CD14-positive monocyte (primary cell): ENCODE measurements around the gene SETD1B. TPM values are rescaled to one million over a fixed set of nuclear protein-coding genes. Genes with fewer than 3 reads are reported as not detected.
A peak's percentile ranks its signal among the peaks of the same experiment; 100 is the strongest.

Source experiments
- DNase-seq, 3 donors: peaks; one replicate each; pipeline ENCODE4 v3.0.0-alpha.2; 2011 to 2022
- H2AFZ ChIP-seq: 2 replicates; pipeline ENCODE4 v1.6.0; 2012; ENCODE audit warnings: mild to moderate bottlenecking, low read depth, low read length, inconsistent platforms; ENCODE audit not compliant: insufficient read depth, poor library complexity, severe bottlenecking
- H3K27ac ChIP-seq, 2 donors: 1 replicate in 1 of 2; 2 replicates in 1 of 2; pipeline ENCODE4 v1.5.1; 2012 to 2013; ENCODE audit warnings: low read length in 2 of 2, control low read depth in 1 of 2, inconsistent platforms in 1 of 2, low read depth in 1 of 2, mild to moderate bottlenecking in 1 of 2
- H3K27me3 ChIP-seq, 2 donors: one replicate each; pipeline versions ENCODE4 v1.6.0 to v1.6.1; 2011 to 2013; ENCODE audit warnings: low read length in 2 of 2; ENCODE audit not compliant: control insufficient read depth in 2 of 2, insufficient read depth in 2 of 2
- H3K36me3 ChIP-seq, 2 donors: replicated peaks in 1 of 2; 1 replicate in 1 of 2; 2 replicates in 1 of 2; pipeline versions ENCODE4 v1.5.1 to v1.6.1; 2012 to 2013; ENCODE audit warnings: low read length in 2 of 2, control low read depth in 1 of 2, inconsistent platforms in 1 of 2, mild to moderate bottlenecking in 1 of 2; ENCODE audit not compliant: insufficient read depth in 2 of 2, control insufficient read depth in 1 of 2
- H3K4me1 ChIP-seq, 2 donors: 1 replicate in 1 of 2; 2 replicates in 1 of 2; pipeline versions ENCODE4 v1.5.1 to v1.6.1; 2012 to 2013; ENCODE audit warnings: low read length in 2 of 2, control low read depth in 1 of 2, inconsistent platforms in 1 of 2, mild to moderate bottlenecking in 1 of 2, moderate library complexity in 1 of 2; ENCODE audit not compliant: insufficient read depth in 2 of 2, control insufficient read depth in 1 of 2
- H3K4me2 ChIP-seq: replicated peaks from 2 replicates; pipeline ENCODE3; 2012; ENCODE audit warnings: low read length, moderate library complexity, mild to moderate bottlenecking; ENCODE audit not compliant: poor library complexity, severe bottlenecking; ENCODE audit errors: extremely low read depth
- H3K4me3 ChIP-seq, 3 experiments: fragments of 200-600 bp in 1 of 3; sonication (generic) in 1 of 3; replicated peaks in 1 of 3; 1 replicate in 2 of 3; 2 replicates in 1 of 3; pipeline ENCODE4 v1.5.1; 2011 to 2013; ENCODE audit warnings: low read length in 3 of 3, mild to moderate bottlenecking in 3 of 3, control low read depth in 2 of 3, low read depth in 2 of 3, inconsistent platforms in 1 of 3, moderate library complexity in 1 of 3
- H3K79me2 ChIP-seq: 2 replicates; pipeline ENCODE4 v1.6.0; 2012; ENCODE audit warnings: mild to moderate bottlenecking, control low read depth, inconsistent platforms, low read length, moderate library complexity; ENCODE audit not compliant: insufficient read depth
- H3K9ac ChIP-seq: 2 replicates; pipeline ENCODE4 v1.6.0; 2017; ENCODE audit warnings: low read length, mild to moderate bottlenecking; ENCODE audit not compliant: insufficient read depth, poor library complexity, severe bottlenecking
- H3K9me3 ChIP-seq, 2 donors: replicated peaks in 1 of 2; 1 replicate in 1 of 2; 2 replicates in 1 of 2; pipeline versions ENCODE4 v1.5.1 to v1.6.1; 2012 to 2013; ENCODE audit warnings: low read length in 2 of 2, control low read depth in 1 of 2; ENCODE audit not compliant: control insufficient read depth in 1 of 2, insufficient read depth in 1 of 2
- H4K20me1 ChIP-seq: 2 replicates; pipeline ENCODE4 v1.6.0; 2012; ENCODE audit warnings: mild to moderate bottlenecking, low read length, control low read depth, moderate library complexity; ENCODE audit not compliant: insufficient read depth
- H3K27ac Mint-ChIP-seq, 7 donors: one replicate each; pipeline ENCODE4 v1.8.0; 2020; ENCODE audit warnings: mild to moderate bottlenecking in 7 of 7, mixed read lengths in 7 of 7, moderate library complexity in 6 of 7, inconsistent platforms in 2 of 7
- H3K27me3 Mint-ChIP-seq, 3 donors: one replicate each; pipeline ENCODE4 v1.8.0; 2021 to 2022; ENCODE audit warnings: low read depth in 3 of 3, mild to moderate bottlenecking in 3 of 3, mixed read lengths in 3 of 3, moderate library complexity in 3 of 3, inconsistent platforms in 1 of 3
- H3K36me3 Mint-ChIP-seq, 2 donors: one replicate each; pipeline ENCODE4 v1.8.0; 2020; ENCODE audit warnings: mixed read lengths in 2 of 2, inconsistent platforms in 1 of 2, mild to moderate bottlenecking in 1 of 2
- H3K4me1 Mint-ChIP-seq: one replicate; pipeline ENCODE4 v1.8.0; 2020; ENCODE audit warnings: mild to moderate bottlenecking, mixed read lengths
- H3K4me3 Mint-ChIP-seq, 2 donors: one replicate each; pipeline ENCODE4 v1.8.0; 2020; ENCODE audit warnings: mild to moderate bottlenecking in 2 of 2, mixed read lengths in 2 of 2, moderate library complexity in 1 of 2
- H3K9me3 Mint-ChIP-seq, 7 donors: one replicate each; pipeline ENCODE4 v1.8.0; 2020 to 2022; ENCODE audit warnings: mixed read lengths in 7 of 7, mild to moderate bottlenecking in 6 of 7, moderate library complexity in 6 of 7, inconsistent platforms in 2 of 7
- WGBS: methylation state at CpG from one replicate; pipeline ENCODE4 v1.1.5; 2013; ENCODE audit warnings: missing lambda C conversion rate; ENCODE audit not compliant: insufficient coverage; 5-methylcytosine and 5-hydroxymethylcytosine counted together
- intact Hi-C, 2 donors: fragments of 100-400 bp; cut with micrococcal nuclease; formaldehyde crosslinking; loops; one replicate each; pipeline versions ENCODE4 v1.15.0 to v1.15.1; 2023
- polyA plus RNA-seq, 3 donors: library from polyadenylated mRNA; depleted of rRNA in 1 of 3; unstranded in 2 of 3; stranded (reverse) in 1 of 3; fragments of 300-500 nt in 2 of 3; fragments of >200 nt in 1 of 3; fragmentation: Illumina TruSeq in 2 of 3; gene quantifications; 1 replicate in 2 of 3; 2 replicates in 1 of 3; pipeline ENCODE4 v1.2.3, GENCODE V29; 2012 to 2021
- TF ChIP-seq, protein P1 (sequence below): fragments of 200-600 bp; IDR thresholded peaks from one replicate; pipeline ENCODE4 v1.8.0; 2022; ENCODE audit warnings: antibody characterized with exemption, mild to moderate bottlenecking

Gene SETD1B
- polyA plus RNA-seq, 3 donors = 0.28 to 9.0 (median 0.60) TPM

DNA sequence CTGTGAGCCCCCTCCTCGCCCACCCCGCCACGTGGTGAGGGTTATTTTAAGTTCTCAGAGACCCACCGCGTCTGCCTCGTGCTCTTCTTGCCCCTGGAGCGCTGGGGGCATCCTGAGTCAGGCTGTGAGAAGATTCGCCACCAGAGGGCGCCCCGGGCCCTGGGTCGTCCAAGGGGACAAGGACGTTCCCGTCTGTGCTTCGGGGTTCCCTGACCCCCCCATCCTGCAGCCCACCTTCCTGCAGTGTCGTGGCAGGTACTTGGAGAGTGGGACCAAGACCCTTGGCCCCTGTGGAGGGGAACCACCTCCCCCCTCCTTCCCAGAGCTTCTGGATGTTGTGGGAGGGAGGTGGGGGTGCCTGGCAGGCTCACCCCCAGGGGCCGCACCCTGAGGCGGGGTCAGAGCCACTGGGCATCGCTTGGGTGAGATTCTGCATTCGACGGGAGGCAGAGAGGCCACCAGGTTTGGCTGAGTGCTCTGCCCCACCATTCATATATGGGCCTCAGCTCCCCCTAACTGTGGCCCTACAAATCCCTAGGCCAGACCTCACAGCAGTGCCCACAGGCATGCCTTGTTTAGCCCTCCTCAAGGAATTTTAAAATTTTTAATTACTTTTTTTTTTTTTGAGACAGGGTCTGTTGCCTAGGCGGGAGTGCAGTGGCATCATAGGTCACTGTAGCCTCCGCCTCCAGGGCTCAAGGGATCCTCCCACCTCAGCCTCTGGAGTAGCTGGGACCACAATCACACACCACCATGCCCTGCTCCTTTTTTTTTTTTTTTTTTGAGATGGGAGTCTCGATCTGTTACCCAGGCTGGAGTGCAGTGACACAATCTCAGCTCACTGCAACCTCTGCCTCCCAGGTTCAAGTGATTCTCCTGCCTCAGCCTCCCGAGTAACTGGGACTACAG lies 27.4 kb upstream of the SETD1B start:
- intact Hi-C loops = loop anchor here (1.0 to 10.0 kb wide), 4 partner anchors 18 to 282 kb away; no protein-coding TSS in a partner anchor
- Histone ChIP-seq H3K9me3 (no peaks in the 10 kb centered on the region), H3K27me3 (no peaks in the 10 kb centered on the region), H3K4me2 (no peak overlapping the region), H3K79me2 (no peaks in the 10 kb centered on the region), H2AFZ (no peak overlapping the region), H3K4me1 (peaks cover 7 to 20% of the 10 kb centered on the region in 2 donors), H3K9ac (no peak overlapping the region), H3K27ac (no peak overlapping the region), H3K4me3 (no peak overlapping the region), H4K20me1 (peaks cover 10% of the 10 kb centered on the region), H3K36me3 (peaks cover 24 to 31% of the 10 kb centered on the region in 2 donors)
- H3K36me3 Mint-ChIP-seq = peaks cover 25 to 33% of the 10 kb centered on the region in 2 donors
- H3K27ac Mint-ChIP-seq = no peak overlapping the region
- H3K4me1 Mint-ChIP-seq = peaks cover 8% of the 10 kb centered on the region
- DNase-seq = peak; percentile 74 to 83 (median 80)
- no peaks in the 10 kb centered on the region for H3K9me3 Mint-ChIP-seq
- H3K4me3 Mint-ChIP-seq = no peak overlapping the region
- WGBS = 4% methylated on average over 4 of the region's 24 CpGs
- H3K27me3 Mint-ChIP-seq = peaks cover 0 to 1% (median 0%) of the 10 kb centered on the region in 3 donors
- TF ChIP-seq, protein P1, sequence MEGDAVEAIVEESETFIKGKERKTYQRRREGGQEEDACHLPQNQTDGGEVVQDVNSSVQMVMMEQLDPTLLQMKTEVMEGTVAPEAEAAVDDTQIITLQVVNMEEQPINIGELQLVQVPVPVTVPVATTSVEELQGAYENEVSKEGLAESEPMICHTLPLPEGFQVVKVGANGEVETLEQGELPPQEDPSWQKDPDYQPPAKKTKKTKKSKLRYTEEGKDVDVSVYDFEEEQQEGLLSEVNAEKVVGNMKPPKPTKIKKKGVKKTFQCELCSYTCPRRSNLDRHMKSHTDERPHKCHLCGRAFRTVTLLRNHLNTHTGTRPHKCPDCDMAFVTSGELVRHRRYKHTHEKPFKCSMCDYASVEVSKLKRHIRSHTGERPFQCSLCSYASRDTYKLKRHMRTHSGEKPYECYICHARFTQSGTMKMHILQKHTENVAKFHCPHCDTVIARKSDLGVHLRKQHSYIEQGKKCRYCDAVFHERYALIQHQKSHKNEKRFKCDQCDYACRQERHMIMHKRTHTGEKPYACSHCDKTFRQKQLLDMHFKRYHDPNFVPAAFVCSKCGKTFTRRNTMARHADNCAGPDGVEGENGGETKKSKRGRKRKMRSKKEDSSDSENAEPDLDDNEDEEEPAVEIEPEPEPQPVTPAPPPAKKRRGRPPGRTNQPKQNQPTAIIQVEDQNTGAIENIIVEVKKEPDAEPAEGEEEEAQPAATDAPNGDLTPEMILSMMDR = peak; percentile 92

DNA sequence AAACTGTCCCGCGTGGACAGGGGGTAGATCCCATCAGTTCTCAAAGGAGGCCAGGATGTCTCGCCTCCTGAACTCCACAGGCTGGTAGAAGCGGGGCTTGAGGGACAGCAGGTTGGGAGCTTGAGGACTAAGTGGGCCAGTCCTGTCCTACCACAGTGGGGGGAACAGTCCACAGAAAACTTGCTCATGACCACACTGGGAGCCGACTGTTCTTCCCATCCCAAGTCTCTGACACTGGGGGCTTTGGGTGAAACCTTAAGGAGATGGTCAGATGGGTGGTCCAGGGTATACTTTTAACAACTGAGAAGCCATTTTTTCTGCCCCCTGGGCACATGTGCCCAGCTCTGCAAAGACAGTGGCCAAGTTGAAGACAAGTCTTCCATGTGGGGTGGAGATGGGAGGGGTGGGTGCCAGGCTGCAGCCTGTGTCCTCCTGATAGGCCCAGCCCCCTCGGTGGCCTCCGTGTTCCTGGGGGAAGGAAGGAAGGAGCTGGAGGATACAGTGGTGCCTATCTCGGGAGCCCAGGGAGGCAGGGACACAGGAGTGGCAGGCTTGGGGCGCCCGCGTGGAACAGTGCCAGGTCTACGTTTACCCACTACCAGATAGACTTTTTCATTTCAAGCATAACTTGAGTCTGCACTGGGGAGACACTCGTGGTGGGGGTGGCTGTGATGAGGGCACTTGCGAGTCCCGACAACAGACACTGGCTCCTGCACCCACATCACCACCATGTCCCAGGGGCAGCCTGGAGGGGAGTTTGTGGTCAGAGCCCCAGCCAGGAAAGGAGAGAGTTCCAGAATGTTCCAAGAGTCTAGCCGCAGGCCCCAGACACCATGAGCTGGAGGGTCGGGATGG lies 25.0 kb upstream of the SETD1B start:
- WGBS = 90% methylated on average over 6 of the region's 17 CpGs
- H3K4me3 ChIP-seq = no peak overlapping the region
- Mint-ChIP-seq H3K27ac (peak overlapping the region in 3 of 7 donors; percentile 14 to 64 (median 63)), H3K4me3 (no peak overlapping the region), H3K27me3 (peaks cover 0 to 1% (median 0%) of the 10 kb centered on the region in 3 donors), H3K36me3 (peaks cover 32 to 36% of the 10 kb centered on the region in 2 donors), H3K9me3 (no peaks in the 10 kb centered on the region), H3K4me1 (peaks cover 22% of the 10 kb centered on the region)
- H3K36me3 ChIP-seq = peaks cover 24 to 31% of the 10 kb centered on the region in 2 donors
- H4K20me1 ChIP-seq = peaks cover 13% of the 10 kb centered on the region
- no peak overlapping the region for H3K9ac ChIP-seq
- H3K27me3 ChIP-seq = no peaks in the 10 kb centered on the region
- H3K9me3 ChIP-seq = no peaks in the 10 kb centered on the region
- peaks cover 18 to 26% of the 10 kb centered on the region in 2 donors for H3K4me1 ChIP-seq
- no peak overlapping the region for H3K27ac ChIP-seq
- no peak overlapping the region for H2AFZ ChIP-seq
- H3K79me2 ChIP-seq = no peaks in the 10 kb centered on the region
- TF ChIP-seq, protein P1 = no peak
- H3K4me2 ChIP-seq = no peak overlapping the region
- intact Hi-C loops = loop anchor here (5.0 to 10.0 kb wide), 2 partner anchors 34 to 284 kb away; no protein-coding TSS in a partner anchor
- DNase-seq = no peak
